ENCODE measurements around the gene TAAR2. TPM values are rescaled to one million over a fixed set of nuclear protein-coding genes. Genes with fewer than 3 reads are reported as not detected.

TAAR2 gene
- total and polyA plus RNA-seq, 2 of the 8 experiments (the other 6 are each of a cell fraction or from before 2014, with no cell fraction given): not detected

- Histone ChIP-seq H3K27ac (ENCODE audit: low read depth, low read length) (no peak overlapping the region), H2BK20ac (ENCODE audit: low read length) (no peak overlapping the region), H3K56ac (replicated peaks; ENCODE audit: insufficient read length, low read depth, low read length) (no peak overlapping the region), H3K4me2 (ENCODE audit: insufficient read depth in 1 of 2, low read depth in 2 of 2, low read length in 2 of 2) (no peak overlapping the region), H4K20me1 (replicated peaks in 1 of 2; ENCODE audit: control insufficient read depth in 1 of 2, insufficient read depth in 2 of 2, low read length in 2 of 2) (no peaks in the 10 kb centered on the region), H3K36me3 (ENCODE audit: control insufficient read depth in 2 of 4, insufficient read depth in 4 of 4, low read length in 3 of 4) (no peaks in the 10 kb centered on the region), H4K8ac (ENCODE audit: extremely low read depth, insufficient read depth, low read length) (no peak overlapping the region), H3K27me3 (replicated peaks in 1 of 4; ENCODE audit: control insufficient read depth in 3 of 4, extremely low read depth in 1 of 4, insufficient read depth in 3 of 4, low read length in 3 of 4) (no peaks in the 10 kb centered on the region), H3K9ac (replicated peaks in 1 of 4; ENCODE audit: extremely low read depth in 1 of 4, low read depth in 3 of 4, low read length in 3 of 4) (no peak overlapping the region), H3K4me3 (ENCODE audit: extremely low read depth in 1 of 4, insufficient read depth in 2 of 4, low read depth in 3 of 4, low read length in 4 of 4) (no peak overlapping the region), H3K79me2 (ENCODE audit: control insufficient read depth in 1 of 2, insufficient read depth in 2 of 2, low read length in 2 of 2) (no peaks in the 10 kb centered on the region), H2BK120ac (replicated peaks; ENCODE audit: low read depth, low read length) (no peak overlapping the region), H3K4ac (replicated peaks; ENCODE audit: insufficient read length, low read depth, low read length) (no peak overlapping the region), H3K4me1 (replicated peaks in 1 of 4; ENCODE audit: control insufficient read depth in 3 of 4, insufficient read depth in 4 of 4, low read length in 3 of 4) (no peaks in the 10 kb centered on the region), H3K9me3 (ENCODE audit: insufficient read depth in 2 of 2, low read depth in 1 of 2, low read length in 1 of 2) (no peaks in the 10 kb centered on the region), H2BK12ac (ENCODE audit: low read depth, low read length) (no peak overlapping the region), H4K91ac (replicated peaks; ENCODE audit: insufficient read length, low read length) (no peak overlapping the region), H3K23me2 (ENCODE audit: low read depth, low read length) (no peaks in the 10 kb centered on the region), H2BK5ac (ENCODE audit: low read depth, low read length) (no peak overlapping the region), H4K5ac (ENCODE audit: insufficient read length, low read depth, low read length) (no peak overlapping the region), H3K18ac (ENCODE audit: extremely low read depth, low read length) (no peak overlapping the region), H2BK15ac (ENCODE audit: low read length) (no peak overlapping the region), H3K79me1 (ENCODE audit: low read depth, low read length) (no peaks in the 10 kb centered on the region), H3K14ac (ENCODE audit: insufficient read length) (no peak overlapping the region), H2AFZ (ENCODE audit: low read length) (no peak overlapping the region), H2AK5ac (ENCODE audit: low read depth, low read length) (no peak overlapping the region), H3K23ac (ENCODE audit: insufficient read length) (no peak overlapping the region)
- FAIRE-seq (no peak), DNase-seq (ENCODE audit: low read depth in 1 of 2, low spot score in 2 of 2) (no peak)
- ChIA-PET CTCF (ENCODE audit: partially characterized antibody) (no interaction called here), POLR2A (ENCODE audit: partially characterized antibody) (no interaction called here)
- 92% methylated on average over 2 of the region's 2 CpGs; no CpG with 5 or more reads in 1 of the 2 experiments for WGBS, 2 experiments (ENCODE audit: extremely low coverage in 1 of 2, insufficient coverage in 1 of 2, insufficient read length in 1 of 2, insufficient replicate concordance in 2 of 2, low coverage in 1 of 2, low lambda C conversion rate in 2 of 2, missing lambda C conversion rate in 1 of 2)
- TF ChIP-seq CBX8 (IDR thresholded peaks at IDR 0.05; ENCODE audit: borderline replicate concordance, low read depth, low read length) (no peak), JUN (IDR thresholded peaks at IDR 0.05; ENCODE audit: low read depth, low read length) (no peak), SIN3A (conservative IDR thresholded peaks at IDR 0.05 in 1 of 2, IDR thresholded peaks at IDR 0.05 in 1 of 2; ENCODE audit: low read depth in 1 of 2, low read length in 2 of 2) (no peak), TEAD4 (IDR thresholded peaks at IDR 0.05; ENCODE audit: low read depth, low read length) (no peak)
Observed at GRCh38 chr6:132587424-132587823, 36.7 kb downstream of the TAAR2 start.
